ENCODE results near the gene CDC42SE1.

Gene CDC42SE1

DNA sequence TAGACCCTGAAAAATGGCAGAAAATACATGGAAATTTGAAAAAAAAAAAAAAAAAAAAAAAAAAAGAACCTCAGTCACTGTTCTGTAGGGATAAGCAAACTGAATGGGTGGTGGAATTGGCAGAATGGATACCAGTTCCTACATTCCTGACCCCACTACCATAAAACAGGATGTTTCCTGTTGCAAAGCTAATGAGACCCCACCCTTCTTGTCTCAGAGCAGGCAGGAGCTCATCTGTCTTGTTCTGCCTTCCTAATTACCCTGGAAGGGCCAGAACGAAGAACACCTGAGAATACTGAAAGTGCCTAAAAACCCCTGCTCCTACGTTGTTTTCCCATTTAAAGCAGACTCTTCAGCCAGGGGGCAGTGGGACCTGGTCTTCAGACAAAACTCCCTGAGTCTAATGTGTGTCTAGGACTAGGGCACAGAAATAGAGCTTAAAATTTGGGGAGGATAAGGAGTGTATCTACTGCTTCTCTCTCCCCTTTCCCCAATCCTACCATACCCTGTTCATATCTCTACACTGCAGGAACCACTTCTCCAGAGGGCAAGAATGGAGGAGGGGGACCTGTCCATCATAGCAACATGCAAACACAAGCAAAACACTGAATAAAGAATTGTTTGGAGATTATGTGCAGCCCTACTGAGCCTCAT lies 7.9 kb downstream of the CDC42SE1 start:
- no peak for DNase-seq

DNA sequence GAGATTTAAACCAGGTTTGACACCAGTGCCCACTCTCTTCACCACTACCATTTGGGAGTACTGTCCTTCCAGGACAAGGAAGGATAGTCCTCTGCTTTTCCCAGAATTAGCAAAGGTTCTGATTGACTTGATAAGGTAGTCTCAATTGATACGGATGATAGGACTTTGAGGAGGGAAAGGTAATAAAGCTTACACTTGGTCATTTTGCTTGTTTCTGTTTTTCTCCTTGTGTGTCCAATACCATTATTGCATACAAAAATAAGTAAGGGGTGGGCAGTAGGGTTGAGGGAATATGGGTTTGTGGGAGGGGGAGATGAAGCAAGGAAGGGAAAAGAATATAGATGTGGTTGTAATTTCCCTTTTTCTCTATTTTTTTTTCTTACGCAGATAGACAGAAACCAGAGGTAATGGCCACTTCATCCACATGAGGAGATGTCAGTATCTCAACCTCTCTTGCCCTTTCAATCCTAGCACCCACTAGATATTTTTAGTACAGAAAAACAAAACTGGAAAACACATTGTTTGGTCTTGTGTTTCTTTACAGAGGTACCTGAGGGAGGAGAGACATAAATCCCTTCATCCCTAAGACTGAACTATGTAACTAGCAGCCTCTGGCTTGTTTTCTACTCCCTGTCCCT lies 9.3 kb downstream of the CDC42SE1 start:
- DNase-seq: no peak

DNA sequence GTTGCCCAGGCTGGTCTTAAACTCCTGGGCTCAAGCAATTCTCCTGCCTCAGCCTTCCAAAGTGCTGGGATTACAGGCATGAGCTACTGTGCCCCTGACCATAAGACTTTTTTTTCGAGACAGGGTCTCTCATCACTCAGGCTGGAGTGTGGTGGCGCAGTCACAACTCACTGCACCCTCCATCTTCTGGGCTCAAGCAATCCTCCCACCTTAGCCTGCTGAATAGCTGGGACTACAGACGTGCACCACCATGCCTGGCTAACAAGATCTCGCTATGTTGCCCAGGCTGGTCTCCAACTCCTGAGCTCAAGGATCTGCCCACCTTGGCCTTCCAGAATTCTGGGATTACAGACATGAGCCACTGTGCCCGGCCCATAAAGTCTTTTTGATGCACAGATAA lies 10.0 kb downstream of the CDC42SE1 start:
- no peak for DNase-seq

DNA sequence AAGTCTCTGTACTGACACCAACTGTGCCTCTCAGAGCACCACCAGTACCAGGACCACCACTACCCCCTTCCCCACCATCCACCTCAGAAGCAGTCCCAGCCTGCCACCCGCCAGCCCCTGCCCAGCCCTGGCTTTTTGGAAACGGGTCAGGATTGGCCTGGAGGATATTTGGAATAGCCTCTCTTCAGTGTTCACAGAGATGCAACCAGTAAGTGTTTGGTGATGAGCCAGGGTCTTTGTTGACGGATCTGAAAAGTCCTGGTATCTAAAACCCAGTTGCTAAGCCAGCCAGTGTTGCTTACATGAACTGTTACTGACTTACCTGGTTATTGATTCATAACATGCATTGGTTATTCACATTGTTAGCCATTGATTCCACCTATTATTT lies 10.8 kb downstream of the CDC42SE1 start:
- DNase-seq: no peak

DNA sequence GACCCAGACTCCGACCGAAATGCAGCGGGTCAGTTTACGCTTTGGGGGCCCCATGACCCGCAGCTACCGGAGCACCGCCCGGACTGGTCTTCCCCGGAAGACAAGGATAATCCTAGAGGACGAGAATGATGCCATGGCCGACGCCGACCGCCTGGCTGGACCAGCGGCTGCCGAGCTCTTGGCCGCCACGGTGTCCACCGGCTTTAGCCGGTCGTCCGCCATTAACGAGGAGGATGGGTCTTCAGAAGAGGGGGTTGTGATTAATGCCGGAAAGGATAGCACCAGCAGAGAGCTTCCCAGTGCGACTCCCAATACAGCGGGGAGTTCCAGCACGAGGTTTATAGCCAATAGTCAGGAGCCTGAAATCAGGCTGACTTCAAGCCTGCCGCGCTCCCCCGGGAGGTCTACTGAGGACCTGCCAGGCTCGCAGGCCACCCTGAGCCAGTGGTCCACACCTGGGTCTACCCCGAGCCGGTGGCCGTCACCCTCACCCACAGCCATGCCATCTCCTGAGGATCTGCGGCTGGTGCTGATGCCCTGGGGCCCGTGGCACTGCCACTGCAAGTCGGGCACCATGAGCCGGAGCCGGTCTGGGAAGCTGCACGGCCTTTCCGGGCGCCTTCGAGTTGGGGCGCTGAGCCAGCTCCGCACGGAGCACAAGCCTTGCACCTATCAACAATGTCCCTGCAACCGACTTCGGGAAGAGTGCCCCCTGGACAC lies 11.3 kb downstream of the CDC42SE1 start:
- DNase-seq: peak; percentile 67

DNA sequence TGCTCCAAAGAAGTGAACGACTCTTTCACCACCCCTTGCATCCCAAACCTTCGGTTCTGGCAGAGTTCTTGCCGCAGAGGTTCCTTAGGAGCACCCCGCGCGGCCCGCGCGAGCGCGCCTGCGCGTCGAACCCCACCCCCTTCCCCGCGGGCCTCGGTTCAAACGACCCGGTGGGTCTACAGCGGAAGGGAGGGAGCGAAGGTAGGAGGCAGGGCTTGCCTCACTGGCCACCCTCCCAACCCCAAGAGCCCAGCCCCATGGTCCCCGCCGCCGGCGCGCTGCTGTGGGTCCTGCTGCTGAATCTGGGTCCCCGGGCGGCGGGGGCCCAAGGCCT lies 11.9 kb downstream of the CDC42SE1 start, which contains the start of gene C1orf56:
Gene C1orf56, plus strand, starts transcription at position 161 of the 334 bp plus-strand sequence. Its CDS starts 97 bp downstream, at position 258.
- peak; percentile 71 for DNase-seq

DNA sequence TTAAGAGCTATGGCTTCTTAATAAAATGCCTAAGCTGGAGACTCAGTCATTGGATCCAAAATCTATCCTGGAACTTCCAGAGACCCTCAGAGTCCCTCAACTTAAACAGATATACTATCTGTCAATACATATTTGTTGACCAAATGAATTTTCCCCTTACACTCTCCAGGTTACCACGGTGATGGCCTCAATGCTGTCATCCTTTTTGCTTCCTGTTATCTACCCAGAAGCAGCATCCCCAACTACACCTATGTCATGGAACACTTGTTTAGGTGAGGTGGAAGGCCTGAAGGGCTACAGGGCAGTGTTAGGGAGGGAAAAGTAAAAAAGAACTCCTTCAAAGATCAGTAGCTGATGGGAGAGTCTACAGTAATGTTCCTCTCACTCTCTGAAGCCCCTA lies 16.3 kb downstream of the CDC42SE1 start:
- DNase-seq: no peak

DNA sequence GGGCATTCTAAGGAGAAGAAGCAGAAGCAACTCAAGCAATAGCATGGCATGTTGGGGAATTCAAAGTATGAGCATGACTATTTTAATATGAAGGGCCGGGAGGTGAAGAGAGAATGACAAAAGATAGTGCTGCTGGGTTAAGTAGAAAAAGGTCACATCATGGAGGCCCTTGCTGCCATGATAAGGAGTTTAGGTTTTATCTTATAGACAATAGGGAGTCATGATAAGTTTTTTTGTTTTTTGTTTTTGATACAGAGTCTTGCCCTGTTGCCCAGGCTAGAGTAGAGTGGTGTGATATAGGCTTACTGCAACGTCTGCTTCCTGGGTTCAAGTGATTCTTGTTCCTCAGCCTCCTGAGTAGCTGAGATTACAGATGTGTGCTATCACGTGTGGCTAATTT lies 19.9 kb downstream of the CDC42SE1 start:
- DNase-seq: no peak

DNA sequence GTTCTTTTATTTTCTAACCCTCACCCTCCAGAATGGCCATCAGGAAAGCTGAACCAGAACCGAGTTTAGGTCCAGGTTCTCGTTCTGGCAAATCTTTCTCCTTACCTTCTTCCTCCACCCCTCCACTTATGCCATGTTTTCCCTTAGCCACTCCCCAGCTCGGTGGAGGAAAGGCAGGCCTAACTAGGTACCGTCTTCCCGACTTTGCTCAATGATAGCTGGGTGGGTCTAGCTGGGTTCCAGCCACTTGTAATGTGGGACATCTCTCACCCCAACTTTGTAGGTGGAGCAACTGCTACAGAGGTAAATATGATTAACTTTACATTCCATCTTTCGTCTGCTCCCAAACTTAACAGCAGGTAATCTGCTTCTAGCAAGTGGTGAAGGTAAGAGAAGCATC lies 22.4 kb downstream of the CDC42SE1 start:
- no peak for DNase-seq

DNA sequence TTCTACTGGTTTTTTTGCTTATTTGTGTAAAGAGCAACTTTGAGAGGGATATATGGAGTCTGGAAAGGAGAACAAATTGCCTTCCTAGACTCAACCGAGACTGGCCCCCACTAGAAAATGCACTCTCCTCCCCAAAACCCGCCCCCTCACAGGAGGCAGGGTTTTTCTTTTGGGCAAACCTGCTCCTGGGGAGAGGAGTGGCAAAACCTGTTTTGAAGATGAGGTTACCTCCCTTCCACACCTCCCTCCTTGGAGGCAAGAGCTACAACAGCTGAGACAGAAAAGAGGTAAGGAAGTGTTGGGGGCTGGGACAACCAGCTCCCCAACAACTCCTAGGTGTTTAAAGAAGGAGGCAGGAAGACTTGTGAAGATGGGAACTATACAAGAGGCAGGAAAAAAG lies 23.1 kb downstream of the CDC42SE1 start, which contains the start of gene BNIPL:
Gene BNIPL, plus strand, starts transcription at position 231 of the 400 bp plus-strand sequence. Its CDS starts 140 bp downstream, at position 371.
- no peak for DNase-seq

DNA sequence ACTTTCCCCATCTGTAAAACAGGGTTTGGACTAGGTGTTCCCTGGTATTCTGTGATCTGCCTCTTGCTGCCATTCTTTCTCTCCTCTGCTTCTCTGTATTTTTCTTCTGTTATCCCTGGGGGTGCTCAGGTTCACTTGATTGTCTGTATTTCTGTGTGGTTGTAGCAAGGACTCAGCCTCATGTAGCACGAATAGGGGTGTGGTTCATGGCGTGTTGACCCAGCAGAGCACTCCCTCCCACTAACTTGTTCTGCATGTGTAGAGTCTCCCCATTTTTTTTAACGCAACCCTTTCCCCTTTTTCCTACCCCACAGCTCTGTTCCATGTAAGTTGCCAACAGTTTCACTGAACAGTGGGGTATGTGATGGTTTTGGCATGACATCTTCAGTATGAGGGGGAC lies 24.3 kb downstream of the CDC42SE1 start:
- no peak for DNase-seq

DNA sequence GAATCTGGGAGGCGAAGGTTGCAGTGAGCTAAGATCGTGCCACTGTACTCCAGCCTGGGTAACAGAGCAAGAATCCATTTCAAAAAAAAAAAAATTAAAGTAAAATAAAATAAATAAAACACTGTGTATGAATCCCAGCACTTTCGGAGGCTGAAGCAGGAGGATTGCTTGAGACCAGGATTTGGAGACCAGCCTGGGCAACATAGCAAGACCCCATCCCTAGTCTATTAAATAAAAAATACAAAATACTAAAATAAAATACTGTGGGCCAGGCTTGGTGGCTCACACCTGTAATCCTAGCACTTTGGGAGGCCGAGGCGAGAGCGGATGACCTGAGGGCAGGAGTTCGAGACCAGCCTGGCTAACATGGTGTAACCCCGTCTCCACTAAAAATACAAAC lies 27.3 kb downstream of the CDC42SE1 start:
- DNase-seq: no peak

DNA sequence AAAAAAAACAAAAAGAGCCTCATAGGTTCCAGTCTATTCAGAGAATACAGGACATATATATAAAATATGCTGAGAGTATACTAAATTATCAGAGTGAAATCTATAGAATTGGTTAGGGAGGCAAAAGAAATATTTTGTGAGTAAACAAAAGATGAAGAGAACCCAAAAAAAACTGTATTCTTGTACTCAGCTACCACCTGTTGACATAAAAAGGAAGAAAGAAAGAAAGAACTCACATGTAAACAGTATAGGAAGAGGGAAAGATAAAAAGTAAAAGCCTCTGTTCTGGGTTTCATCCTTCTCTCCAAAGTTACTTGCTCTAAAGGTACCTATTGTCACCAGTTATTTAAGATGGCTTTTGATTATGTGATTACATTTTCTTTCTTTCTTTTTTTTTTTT lies 33.0 kb downstream of the CDC42SE1 start:
- DNase-seq: no peak

DNA sequence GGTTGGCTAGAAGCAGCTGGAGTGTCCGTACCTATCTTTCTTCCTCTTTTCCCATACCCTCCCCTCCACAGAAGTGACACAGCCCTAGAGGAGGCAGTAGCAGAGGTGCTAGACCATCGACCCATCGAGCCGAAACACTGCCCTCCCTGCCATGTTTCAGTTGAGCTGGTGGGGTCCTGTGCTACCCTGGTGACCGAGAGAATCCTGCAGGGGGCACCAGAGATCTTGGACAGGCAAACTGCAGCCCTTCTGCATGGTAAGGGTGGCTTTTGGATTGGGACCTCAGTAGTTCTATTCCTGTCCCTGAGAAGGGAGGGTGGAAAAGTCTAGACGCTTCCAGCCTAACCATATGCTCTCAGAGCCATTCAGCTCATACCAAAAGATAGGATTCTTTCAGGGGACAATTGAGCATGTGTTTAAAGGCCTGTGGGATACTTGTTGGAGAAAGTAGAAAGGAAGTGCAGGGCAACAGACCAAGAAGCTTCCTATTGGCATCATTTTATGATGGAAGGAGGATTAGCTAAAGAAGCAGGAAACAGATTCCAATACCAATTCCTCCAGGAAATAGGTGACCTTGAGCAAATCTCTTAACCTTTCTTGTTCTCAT lies 34.8 kb downstream of the CDC42SE1 start:
- peak; percentile 59 for DNase-seq

DNA sequence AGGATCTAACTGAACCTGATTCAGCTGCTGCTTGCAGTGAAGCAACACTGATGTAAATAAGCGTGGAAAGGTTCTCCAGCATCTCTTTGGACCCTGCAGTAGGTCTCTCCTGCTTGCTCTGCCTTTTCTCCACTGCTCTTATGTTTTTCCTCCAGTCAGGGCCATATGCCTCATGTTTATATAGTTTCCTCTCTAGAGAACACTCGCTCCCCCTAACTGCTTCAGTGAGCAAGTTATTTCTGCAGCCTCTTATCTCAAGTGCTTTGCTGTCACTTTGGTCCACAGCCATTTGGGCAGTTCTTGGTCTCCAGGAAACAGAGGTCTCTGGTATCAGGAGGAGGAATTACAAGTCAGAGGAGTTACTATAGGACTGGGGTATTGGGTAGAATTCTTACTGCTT lies 45.9 kb downstream of the CDC42SE1 start:
- no peak for DNase-seq

DNA sequence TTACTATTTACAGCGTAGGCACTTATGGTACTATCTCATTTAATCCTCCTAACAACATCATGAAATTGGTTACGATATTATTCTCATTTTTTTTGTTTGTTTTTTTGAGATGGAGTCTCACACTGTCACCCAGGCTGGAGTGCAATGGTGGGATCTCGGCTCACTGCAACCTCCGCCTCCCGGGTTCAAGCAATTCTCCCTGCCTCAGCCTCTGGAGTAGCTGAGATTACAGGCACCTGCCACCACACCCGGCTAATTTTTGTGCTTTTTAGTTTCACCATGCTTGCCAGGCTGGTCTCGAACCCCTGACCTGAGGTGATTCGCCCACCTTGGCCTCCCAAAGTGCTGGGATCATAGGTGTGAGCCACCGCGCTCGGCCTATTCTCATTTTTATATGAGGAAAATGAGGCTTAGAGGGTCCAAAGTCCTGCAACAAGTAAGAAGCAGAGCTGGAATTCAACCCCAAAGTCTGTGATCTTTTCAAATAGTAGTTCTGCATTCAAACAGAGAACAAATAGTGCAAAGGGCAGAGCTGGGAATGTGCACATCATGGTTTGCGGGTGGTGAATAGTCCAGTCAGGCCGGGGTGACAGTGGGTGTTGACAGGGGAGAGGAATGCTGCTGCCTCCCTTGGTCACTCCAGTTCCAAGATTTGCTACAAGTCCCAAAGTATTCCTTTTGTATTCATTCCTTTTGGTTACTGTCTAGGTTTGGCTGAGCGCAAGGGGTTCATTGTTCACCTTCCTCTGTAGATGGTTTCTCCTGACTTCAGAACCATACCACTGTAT lies 46.5 kb downstream of the CDC42SE1 start:
- no peak for DNase-seq

DNA sequence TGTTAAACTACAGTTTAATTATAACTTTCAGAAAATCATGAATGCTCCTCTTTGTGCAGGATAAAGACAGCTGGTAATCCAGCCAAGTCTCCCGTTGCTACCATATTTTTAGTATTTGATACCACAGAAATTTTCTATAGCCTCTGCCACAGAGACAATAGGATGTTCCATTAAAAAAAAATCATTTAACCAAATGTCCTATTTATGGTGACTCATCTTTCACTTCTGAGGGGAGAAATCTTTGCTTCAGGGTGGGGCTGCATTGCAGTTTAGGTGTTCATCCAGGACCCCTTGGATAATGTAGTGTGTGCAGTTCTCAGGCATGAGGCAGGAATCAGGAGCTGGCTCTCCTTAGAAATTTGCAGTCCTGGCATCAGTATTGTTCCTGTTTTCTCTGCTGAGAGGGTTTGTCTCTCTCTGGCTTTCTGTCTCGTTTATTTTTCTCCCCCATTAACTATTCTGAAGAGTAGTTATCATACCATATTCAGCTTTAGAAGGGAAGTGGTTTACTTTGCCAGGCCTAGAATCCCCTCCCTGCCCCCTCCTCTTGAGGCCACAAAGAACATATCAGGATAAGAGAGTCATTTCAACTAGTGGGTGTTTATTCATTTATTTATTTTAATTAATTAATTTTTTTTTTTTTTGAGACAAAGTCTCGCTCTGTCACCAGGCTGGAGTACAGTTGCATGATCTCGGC lies 48.1 kb downstream of the CDC42SE1 start:
- peak; percentile 23 for DNase-seq

DNA sequence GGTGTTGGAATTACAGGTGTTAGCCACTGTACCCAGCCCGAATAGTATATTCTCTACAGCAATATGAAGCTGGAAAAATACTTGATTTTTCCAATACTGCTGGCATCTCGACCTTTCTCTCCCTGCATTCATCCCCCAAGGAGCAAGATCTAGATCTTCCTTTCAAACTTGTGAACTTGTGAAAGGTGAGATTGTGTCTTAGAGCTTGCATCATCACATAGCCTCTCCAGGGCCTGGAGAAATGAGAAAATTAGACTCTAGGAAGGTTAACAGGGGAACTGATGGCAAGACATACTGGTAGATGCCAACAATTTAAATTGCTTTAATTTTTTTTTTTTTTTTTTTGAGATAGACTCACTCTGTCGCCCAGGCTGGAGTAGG lies 49.1 kb downstream of the CDC42SE1 start:
- DNase-seq: no peak

DNA sequence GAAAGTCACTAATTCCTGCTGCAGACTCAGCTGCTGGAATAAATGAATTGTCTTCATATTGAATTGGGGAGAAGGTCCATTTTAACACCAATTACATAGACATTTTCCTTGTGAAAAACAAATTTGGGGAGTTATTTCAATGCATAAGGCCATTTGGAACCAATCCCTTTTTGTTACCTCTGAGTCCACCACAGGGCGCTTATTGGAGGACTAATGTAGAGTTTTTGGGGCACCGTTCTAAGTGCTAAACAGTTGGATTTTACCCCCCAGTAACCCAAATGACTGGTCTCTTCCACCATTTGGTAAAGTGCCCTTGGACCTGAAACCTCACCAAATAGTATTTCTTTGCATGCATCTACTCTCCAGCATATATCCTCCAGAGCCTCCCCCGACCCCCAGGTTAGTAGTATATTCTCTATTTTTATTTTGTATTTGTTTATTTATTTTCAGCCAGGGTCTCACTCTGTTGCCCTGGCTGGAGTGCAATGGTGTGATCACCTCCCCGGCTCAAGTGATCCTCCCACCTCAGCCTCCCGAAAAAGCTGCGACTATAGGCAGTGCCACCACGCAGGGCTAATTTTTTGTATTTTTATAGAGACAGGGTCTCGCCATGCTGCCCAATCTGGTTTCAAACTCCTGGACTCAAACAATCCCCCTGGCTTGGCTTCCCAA lies 49.6 kb downstream of the CDC42SE1 start:
- no peak for DNase-seq

DNA sequence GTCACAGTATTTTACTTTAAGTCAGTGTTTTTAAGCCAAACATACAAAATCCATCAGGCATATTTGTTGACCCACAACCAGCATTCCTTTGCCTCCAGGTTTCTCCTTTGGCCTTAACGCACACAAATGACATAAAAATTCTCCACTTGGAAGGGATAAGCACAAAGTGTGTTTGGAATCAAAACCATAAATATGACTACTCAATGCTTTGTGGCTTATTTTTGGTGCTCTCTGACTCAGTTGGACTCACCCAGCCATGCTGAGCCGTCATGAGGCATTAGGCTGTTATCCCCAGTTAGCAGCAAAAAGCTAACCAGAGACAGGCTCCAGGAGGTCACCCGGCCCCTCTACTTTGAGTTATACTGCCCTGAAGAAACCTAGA lies 50.2 kb downstream of the CDC42SE1 start:
- DNase-seq: peak; percentile 62
